ENCODE results near the gene LRCH1. TPM values are rescaled to one million over a fixed set of nuclear protein-coding genes. Genes with fewer than 3 reads are reported as not detected.

Gene LRCH1
- total and polyA plus RNA-seq, 2 of the 13 experiments (the other 11 are each of a cell fraction or from before 2014, with no cell fraction given): 4.1 to 12.6 TPM

GRCh38 chr13:46687810-46688209, 134.8 kb downstream of the LRCH1 start (continued):
- TF ChIP-seq POLR2AphosphoS5 (IDR thresholded peaks at IDR 0.05; ENCODE audit: low read depth, low read length) (no peak), MZF1 (CRISPR knock-in tag; IDR thresholded peaks at IDR 0.05; ENCODE audit: borderline replicate concordance) (no peak), SMAD9 (CRISPR knock-in tag; IDR thresholded peaks at IDR 0.05) (no peak), ZNF546 (CRISPR knock-in tag; conservative IDR thresholded peaks at IDR 0.05) (no peak), RNF2 (conservative IDR thresholded peaks at IDR 0.05; ENCODE audit: low read depth) (no peak), ZSCAN25 (CRISPR knock-in tag; IDR thresholded peaks at IDR 0.05) (no peak), ZNF790 (CRISPR knock-in tag; IDR thresholded peaks at IDR 0.05; ENCODE audit: borderline replicate concordance) (no peak), SOX5 (CRISPR knock-in tag; IDR thresholded peaks at IDR 0.05; ENCODE audit: borderline replicate concordance) (peak; percentile 72; the same call in 1 of the 2 replicates), ARID5B (CRISPR knock-in tag; IDR thresholded peaks at IDR 0.05) (peak; percentile 86), ZNF235 (CRISPR knock-in tag; IDR thresholded peaks at IDR 0.05; ENCODE audit: borderline replicate concordance) (no peak), POGZ (CRISPR knock-in tag; IDR thresholded peaks at IDR 0.05) (0 out of 2 replicates have a peak, but pooled peaks have one; percentile 34), FOXA3 (CRISPR knock-in tag; IDR thresholded peaks at IDR 0.05) (peak; percentile 65), NR0B2 (CRISPR knock-in tag; IDR thresholded peaks at IDR 0.05) (no peak), MAF1 (CRISPR knock-in tag; IDR thresholded peaks at IDR 0.05; ENCODE audit: borderline replicate concordance) (no peak), TBP (CRISPR knock-in tag; IDR thresholded peaks at IDR 0.05) (no peak), ZNF337 (CRISPR knock-in tag; IDR thresholded peaks at IDR 0.05; ENCODE audit: borderline replicate concordance, low read depth) (no peak), SMC3 (IDR thresholded peaks at IDR 0.05; ENCODE audit: low read length) (no peak), GZF1 (CRISPR knock-in tag; IDR thresholded peaks at IDR 0.05) (no peak)

Measured in HepG2 (cell line).